ENCODE data around the gene ATP8A2. TPM values are rescaled to one million over a fixed set of nuclear protein-coding genes. Genes with fewer than 3 reads are reported as not detected.

ATP8A2 gene
- polyA plus RNA-seq, 5 donors = 9.1 to 13.1 (median 12.3) TPM

GRCh38 chr13:25683662-25684370 is 312.0 kb downstream of the ATP8A2 start:
- DNase-seq = no peak

- DNase-seq = no peak
These were observed 312.7 kb downstream of the ATP8A2 start for GRCh38 chr13:25684491-25684890.

GRCh38 chr13:25686831-25687470 is 315.2 kb downstream of the ATP8A2 start:
- no peak for DNase-seq

- no peak for DNase-seq
These were observed 315.9 kb downstream of the ATP8A2 start for GRCh38 chr13:25687471-25688225.

GRCh38 chr13:25688536-25688935 is 316.8 kb downstream of the ATP8A2 start:
- no peak for DNase-seq

GRCh38 chr13:25689539-25689938 is 317.8 kb downstream of the ATP8A2 start:
- DNase-seq = no peak

- no peak for DNase-seq
These were observed 318.8 kb downstream of the ATP8A2 start for GRCh38 chr13:25690582-25690981.

- no peak for DNase-seq
These were observed 319.9 kb downstream of the ATP8A2 start for GRCh38 chr13:25691654-25692053.

- no peak for DNase-seq
These were observed 320.3 kb downstream of the ATP8A2 start for GRCh38 chr13:25692099-25692498.

- DNase-seq = no peak
These were observed 327.3 kb downstream of the ATP8A2 start for GRCh38 chr13:25699056-25699455.

GRCh38 chr13:25699600-25699999 is 327.8 kb downstream of the ATP8A2 start:
- DNase-seq = no peak

- no peak for DNase-seq
These were observed 329.5 kb downstream of the ATP8A2 start for GRCh38 chr13:25701304-25701703.

- DNase-seq = no peak
These were observed 330.6 kb downstream of the ATP8A2 start for GRCh38 chr13:25702386-25702785.

- no peak for DNase-seq
These were observed 336.0 kb downstream of the ATP8A2 start for GRCh38 chr13:25707726-25708125.

GRCh38 chr13:25708268-25708667 is 336.5 kb downstream of the ATP8A2 start:
- DNase-seq = no peak

GRCh38 chr13:25709088-25709487 is 337.3 kb downstream of the ATP8A2 start:
- DNase-seq = no peak

GRCh38 chr13:25715760-25716159 is 344.0 kb downstream of the ATP8A2 start:
- no peak for DNase-seq

GRCh38 chr13:25717666-25718197 is 346.0 kb downstream of the ATP8A2 start:
- DNase-seq = no peak

GRCh38 chr13:25719666-25720065 is 347.9 kb downstream of the ATP8A2 start:
- DNase-seq = no peak

- DNase-seq = no peak
These were observed 351.1 kb downstream of the ATP8A2 start for GRCh38 chr13:25722893-25723292.

- no peak for DNase-seq
These were observed 353.3 kb downstream of the ATP8A2 start for GRCh38 chr13:25725104-25725503.

- no peak for DNase-seq
These were observed 355.5 kb downstream of the ATP8A2 start for GRCh38 chr13:25727250-25727649.

GRCh38 chr13:25727810-25728209 is 356.0 kb downstream of the ATP8A2 start:
- no peak for DNase-seq
